Smooth muscle cell (in vitro differentiated cells): ENCODE measurements around the gene ZNF611. TPM values are rescaled to one million over a fixed set of nuclear protein-coding genes. Genes with fewer than 3 reads are reported as not detected.
"Not testable (repeated sequence)": the region's sequence is repeated elsewhere in the genome, so short reads cannot be mapped to it uniquely, and the experiment has no call there.

Experiments used
- DNase-seq: peaks from one replicate; lab custom pipeline; 2025; ENCODE audit not compliant: unreplicated experiment; lab: John Stamatoyannopoulos, UW
- H2AFZ ChIP-seq: fragments of 200-600 bp; sonication (generic); 2 replicates; pipeline ENCODE4 v1.6.0; 2016; ENCODE audit warnings: antibody characterized with exemption, low read depth, mild to moderate bottlenecking
- H3F3A ChIP-seq: fragments of 200-600 bp; sonication (generic); 2 replicates; pipeline ENCODE4 v1.6.0; 2017; ENCODE audit warnings: antibody characterized with exemption, low read depth
- H3K27ac ChIP-seq: fragments of 200-600 bp; sonication (generic); 2 replicates; pipeline ENCODE4 v1.5.1; 2016; ENCODE audit warnings: low read depth, mild to moderate bottlenecking
- H3K27me3 ChIP-seq: fragments of 200-600 bp; sonication (generic); 2 replicates; pipeline ENCODE4 v1.6.1; 2016; ENCODE audit warnings: low read depth, mild to moderate bottlenecking
- H3K36me3 ChIP-seq: fragments of 200-600 bp; sonication (generic); 2 replicates; pipeline ENCODE4 v1.5.1; 2016; ENCODE audit warnings: low read depth
- H3K4me1 ChIP-seq: fragments of 200-600 bp; sonication (generic); 2 replicates; pipeline ENCODE4 v1.5.1; 2016; ENCODE audit warnings: low read depth
- H3K4me2 ChIP-seq: fragments of 200-600 bp; sonication (generic); 2 replicates; pipeline ENCODE4 v1.6.0; 2016; ENCODE audit warnings: mild to moderate bottlenecking
- H3K4me3 ChIP-seq: fragments of 200-600 bp; sonication (generic); 2 replicates; pipeline ENCODE4 v1.5.1; 2016; ENCODE audit warnings: mild to moderate bottlenecking
- H3K79me2 ChIP-seq: fragments of 200-600 bp; sonication (generic); 2 replicates; pipeline ENCODE4 v1.6.0; 2016; ENCODE audit warnings: low read depth, mild to moderate bottlenecking
- H3K9ac ChIP-seq: fragments of 200-600 bp; sonication (generic); 2 replicates; pipeline ENCODE4 v1.6.0; 2016; ENCODE audit warnings: low read depth
- H3K9me3 ChIP-seq: fragments of 200-600 bp; sonication (generic); replicated peaks from 2 replicates; pipeline ENCODE4 v1.5.1; 2016; ENCODE audit warnings: low read depth
- H4K20me1 ChIP-seq: fragments of 200-600 bp; sonication (generic); 2 replicates; pipeline ENCODE4 v1.6.0; 2016; ENCODE audit warnings: low read depth
- WGBS: methylation state at CpG from one replicate; pipeline ENCODE4 v1.1.7; 2016; ENCODE audit warnings: low lambda C conversion rate; 5-methylcytosine and 5-hydroxymethylcytosine counted together
- polyA plus RNA-seq: library from polyadenylated mRNA; unstranded; fragments of >200 nt; fragmentation: Nextera tagmentation; extraction: Ambion mirVana; gene quantifications from 2 replicates; pipeline ENCODE4 v1.2.1, GENCODE V29; 2016
- total RNA-seq: library from RNA; depleted of rRNA; stranded (reverse); fragments of >200 nt; gene quantifications from 2 replicates; pipeline ENCODE4 v1.2.3, GENCODE V29; 2014
- TF ChIP-seq, protein P1 (sequence below): fragments of 200-600 bp; sonication (generic); IDR thresholded peaks from 2 replicates; pipeline ENCODE4 v1.5.1; 2017; ENCODE audit warnings: borderline replicate concordance, mild to moderate bottlenecking, antibody characterized with exemption; ENCODE audit not compliant: insufficient read depth, poor library complexity, severe bottlenecking

Gene ZNF611
- total and polyA plus RNA-seq, 2 experiments from 2014 or later = 10.1 to 15.3 TPM

GRCh38 chr19:52716522-52716921 lies 18.3 kb downstream of the ZNF611 start:
- peaks cover 5% of the 10 kb centered on the region for H3K79me2 ChIP-seq
- 63% methylated on average over 1 of the region's 1 CpG for WGBS
- H3K27me3 ChIP-seq = no peaks in the 10 kb centered on the region
- H3K36me3 ChIP-seq = peaks cover 6% of the 10 kb centered on the region
- no peaks in the 10 kb centered on the region for H4K20me1 ChIP-seq
- H3F3A ChIP-seq = no peaks in the 10 kb centered on the region
- peaks cover 11% of the 10 kb centered on the region for H3K4me1 ChIP-seq
- peak overlapping the region; percentile 18 for H3K9ac ChIP-seq
- no peaks in the 10 kb centered on the region for H3K9me3 ChIP-seq
- H2AFZ ChIP-seq = no peak overlapping the region
- H3K4me2 ChIP-seq = no peak overlapping the region
- DNase-seq = no peak
- TF ChIP-seq, protein P1, sequence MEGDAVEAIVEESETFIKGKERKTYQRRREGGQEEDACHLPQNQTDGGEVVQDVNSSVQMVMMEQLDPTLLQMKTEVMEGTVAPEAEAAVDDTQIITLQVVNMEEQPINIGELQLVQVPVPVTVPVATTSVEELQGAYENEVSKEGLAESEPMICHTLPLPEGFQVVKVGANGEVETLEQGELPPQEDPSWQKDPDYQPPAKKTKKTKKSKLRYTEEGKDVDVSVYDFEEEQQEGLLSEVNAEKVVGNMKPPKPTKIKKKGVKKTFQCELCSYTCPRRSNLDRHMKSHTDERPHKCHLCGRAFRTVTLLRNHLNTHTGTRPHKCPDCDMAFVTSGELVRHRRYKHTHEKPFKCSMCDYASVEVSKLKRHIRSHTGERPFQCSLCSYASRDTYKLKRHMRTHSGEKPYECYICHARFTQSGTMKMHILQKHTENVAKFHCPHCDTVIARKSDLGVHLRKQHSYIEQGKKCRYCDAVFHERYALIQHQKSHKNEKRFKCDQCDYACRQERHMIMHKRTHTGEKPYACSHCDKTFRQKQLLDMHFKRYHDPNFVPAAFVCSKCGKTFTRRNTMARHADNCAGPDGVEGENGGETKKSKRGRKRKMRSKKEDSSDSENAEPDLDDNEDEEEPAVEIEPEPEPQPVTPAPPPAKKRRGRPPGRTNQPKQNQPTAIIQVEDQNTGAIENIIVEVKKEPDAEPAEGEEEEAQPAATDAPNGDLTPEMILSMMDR = no peak
- H3K27ac ChIP-seq = peak overlapping the region; percentile 86
- no peak overlapping the region for H3K4me3 ChIP-seq

GRCh38 chr19:52715902-52716301 lies 18.9 kb downstream of the ZNF611 start:
- not testable (repeated sequence) for H3K79me2 ChIP-seq, H3F3A ChIP-seq, H3K4me2 ChIP-seq, H3K4me3 ChIP-seq, DNase-seq, H3K27me3 ChIP-seq, H3K9me3 ChIP-seq, H4K20me1 ChIP-seq, H2AFZ ChIP-seq, H3K36me3 ChIP-seq
- H3K27ac ChIP-seq = peak overlapping the region; percentile 86
- H3K9ac ChIP-seq = peak overlapping the region; percentile 39
- 33% methylated on average over 4 of the region's 4 CpGs for whole genome bisulfite sequencing
- peaks cover 11% of the 10 kb centered on the region for H3K4me1 ChIP-seq

DNA sequence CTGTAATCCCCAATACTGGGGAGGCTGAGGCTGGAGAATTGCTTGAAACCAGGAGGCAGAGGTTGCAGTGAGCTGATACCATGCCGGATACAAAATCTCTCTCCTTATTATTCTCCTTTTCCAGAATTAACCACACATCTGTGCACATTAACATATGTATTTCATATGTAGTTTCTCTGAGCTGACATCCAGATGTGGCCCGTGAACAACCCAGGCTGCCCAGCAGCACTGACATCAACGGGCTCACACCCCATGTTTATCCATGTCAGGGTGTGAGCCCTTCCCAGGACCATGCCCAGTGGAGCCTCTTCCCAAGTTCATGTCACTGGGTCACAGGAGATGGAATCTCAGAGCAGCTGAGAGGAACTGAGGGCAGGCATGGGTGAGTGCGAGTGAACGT lies 19.5 kb downstream of the ZNF611 start:
- H3K27me3 ChIP-seq, H4K20me1 ChIP-seq, DNase-seq, H3K4me3 ChIP-seq, H3K36me3 ChIP-seq, H2AFZ ChIP-seq, H3K79me2 ChIP-seq, H3K4me2 ChIP-seq, H3K9me3 ChIP-seq, H3F3A ChIP-seq: not testable (repeated sequence)
- WGBS = 88% methylated on average over 5 of the region's 5 CpGs
- peak overlapping the region; percentile 86 for H3K27ac ChIP-seq
- peak overlapping the region; percentile 39 for H3K9ac ChIP-seq
- peaks cover 11% of the 10 kb centered on the region for H3K4me1 ChIP-seq

DNA sequence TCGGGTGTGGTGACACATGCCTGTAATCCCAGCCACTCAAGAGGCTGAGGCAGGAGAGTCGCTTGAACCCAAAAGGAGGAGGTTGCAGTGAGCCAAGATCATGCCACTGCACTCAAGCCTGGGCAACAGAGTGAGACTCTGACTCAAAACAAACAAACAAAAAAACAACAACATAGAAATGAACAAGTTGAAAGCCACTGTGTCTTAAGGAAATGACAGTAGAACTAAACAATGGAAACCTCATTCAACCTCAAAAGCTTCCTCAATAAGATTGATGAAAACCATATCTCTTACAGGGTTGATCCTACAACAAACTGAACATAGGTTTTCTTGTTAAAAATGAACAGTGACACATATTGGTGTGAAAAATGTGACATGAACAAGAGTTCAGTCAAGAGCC lies 21.8 kb downstream of the ZNF611 start:
- not testable (repeated sequence) for H3K9ac ChIP-seq, H3K27ac ChIP-seq, H3K9me3 ChIP-seq, DNase-seq, H3K27me3 ChIP-seq, H3K36me3 ChIP-seq, H3F3A ChIP-seq, H3K4me2 ChIP-seq, H2AFZ ChIP-seq, H3K4me3 ChIP-seq, H3K79me2 ChIP-seq, H4K20me1 ChIP-seq
- 94% methylated on average over 2 of the region's 2 CpGs for WGBS
- peaks cover 11% of the 10 kb centered on the region for H3K4me1 ChIP-seq

DNA sequence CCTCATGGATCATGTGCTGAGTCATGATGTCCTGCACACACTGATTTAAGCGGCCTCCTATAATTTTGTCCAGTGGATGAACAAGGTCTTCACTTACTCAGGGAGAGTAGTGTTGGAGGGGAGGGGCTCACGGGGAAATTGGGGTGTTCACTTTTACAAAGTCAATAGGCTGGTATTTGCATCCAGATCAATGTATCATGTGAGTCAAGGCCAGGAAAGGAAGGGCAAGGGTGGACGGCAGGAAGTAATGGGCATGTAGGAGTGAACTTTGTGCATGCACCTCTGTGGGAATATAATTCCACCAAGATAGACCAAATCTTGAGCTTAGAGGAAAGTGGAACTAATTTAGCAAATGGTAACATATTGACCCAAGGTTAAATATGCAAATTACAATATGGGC lies 23.2 kb downstream of the ZNF611 start:
- not testable (repeated sequence) for H3K27ac ChIP-seq, H3K4me2 ChIP-seq, H3F3A ChIP-seq, H3K27me3 ChIP-seq, DNase-seq, H3K79me2 ChIP-seq, H2AFZ ChIP-seq, H3K9ac ChIP-seq, H3K9me3 ChIP-seq, H4K20me1 ChIP-seq, H3K4me1 ChIP-seq, H3K4me3 ChIP-seq
- WGBS = 92% methylated on average over 3 of the region's 3 CpGs
- peaks cover 13% of the 10 kb centered on the region for H3K36me3 ChIP-seq

GRCh38 chr19:52710538-52710937 lies 24.3 kb downstream of the ZNF611 start:
- Histone ChIP-seq H3K9ac (no peak overlapping the region), H3K27ac (no peak overlapping the region), H3K36me3 (peaks cover 24% of the 10 kb centered on the region), H2AFZ (no peak overlapping the region), H3K79me2 (no peaks in the 10 kb centered on the region), H3K9me3 (peaks cover 15% of the 10 kb centered on the region), H4K20me1 (no peaks in the 10 kb centered on the region), H3K4me2 (no peak overlapping the region), H3K27me3 (no peaks in the 10 kb centered on the region), H3K4me3 (no peak overlapping the region), H3F3A (no peaks in the 10 kb centered on the region), H3K4me1 (peaks cover 3% of the 10 kb centered on the region)
- DNase-seq = no peak
- 97% methylated on average over 3 of the region's 3 CpGs for WGBS
- TF ChIP-seq, protein P1 = no peak

- not testable (repeated sequence) for H3K4me2 ChIP-seq, H3K9ac ChIP-seq, H2AFZ ChIP-seq, H3F3A ChIP-seq, DNase-seq, H3K27me3 ChIP-seq, H3K79me2 ChIP-seq, H3K27ac ChIP-seq, H3K4me3 ChIP-seq, H3K4me1 ChIP-seq, H4K20me1 ChIP-seq
- 99% methylated on average over 3 of the region's 3 CpGs for WGBS
- peaks cover 28% of the 10 kb centered on the region for H3K9me3 ChIP-seq
- peaks cover 28% of the 10 kb centered on the region for H3K36me3 ChIP-seq
Measured at GRCh38 chr19:52705615-52706014, 29.2 kb downstream of the ZNF611 start.
